Activated effector memory CD4-positive, alpha-beta T cell treated with anti-CD3 and anti-CD28 coated beads, Interleukin-2, amount 50 U/mL, for 16 hours (primary cell): Measurements from ENCODE around the gene TMTC2.

Source experiments
- DNase-seq: peaks from one replicate; pipeline ENCODE4 v3.0.0-alpha.2; 2020

Gene TMTC2

GRCh38 chr12:82896979-82897378, 210.3 kb downstream of the TMTC2 start:
- DNase-seq: no peak

- no peak for DNase-seq
Observed at GRCh38 chr12:82898441-82898840, 211.7 kb downstream of the TMTC2 start.

- DNase-seq: no peak
Observed at GRCh38 chr12:82904219-82904790, 217.6 kb downstream of the TMTC2 start.

DNA sequence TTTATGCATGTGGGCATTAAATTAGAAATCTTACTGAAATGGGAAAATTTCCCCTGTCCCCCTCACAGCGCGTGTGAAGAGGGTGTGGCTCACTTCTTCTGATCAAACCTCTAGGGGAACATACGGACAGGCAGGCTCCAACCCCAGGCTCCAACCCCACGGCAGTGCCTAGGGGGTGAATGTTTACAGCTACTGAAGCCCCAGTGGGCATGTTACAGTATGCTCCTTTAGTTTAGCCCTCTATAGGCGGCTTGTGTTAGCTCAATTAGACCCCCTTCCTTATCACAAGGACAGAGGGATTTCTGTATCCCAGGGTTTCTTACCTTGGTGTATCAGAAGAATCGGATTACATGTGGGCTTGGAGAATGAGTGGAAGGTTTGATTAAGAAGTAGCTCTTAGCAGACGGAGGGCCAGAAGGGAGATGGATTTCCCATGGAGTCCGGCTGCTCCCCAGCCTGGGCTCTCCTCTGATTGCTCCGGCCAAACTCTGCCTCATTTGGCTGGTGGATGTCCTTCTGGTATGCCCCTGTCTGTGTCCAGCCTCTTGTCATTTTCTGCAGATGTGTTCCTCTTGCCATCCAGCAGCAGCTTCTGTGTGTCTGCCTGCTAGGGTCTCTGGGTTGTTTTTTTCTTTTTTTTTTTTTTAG, 223.7 kb downstream of the TMTC2 start:
- DNase-seq: no peak

DNA sequence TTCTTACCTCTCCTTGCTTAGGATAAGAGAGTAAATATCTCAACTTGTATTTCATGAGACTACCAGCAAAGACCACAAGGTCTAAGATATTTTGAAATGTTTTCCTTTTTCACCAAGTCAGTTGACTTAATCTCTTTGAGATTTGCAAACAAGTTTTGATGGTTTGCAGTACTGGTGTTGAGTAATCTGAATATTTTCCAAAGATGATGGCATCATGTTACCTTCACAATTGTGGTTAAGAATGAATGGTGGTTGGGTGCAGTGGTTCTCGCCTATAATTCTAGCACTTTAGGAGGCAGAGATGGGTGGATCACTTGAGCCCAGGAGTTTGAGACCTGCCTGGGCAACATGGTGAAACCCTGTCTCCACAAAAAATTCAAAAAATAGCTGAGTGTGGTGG, 225.7 kb downstream of the TMTC2 start:
- DNase-seq: no peak

DNA sequence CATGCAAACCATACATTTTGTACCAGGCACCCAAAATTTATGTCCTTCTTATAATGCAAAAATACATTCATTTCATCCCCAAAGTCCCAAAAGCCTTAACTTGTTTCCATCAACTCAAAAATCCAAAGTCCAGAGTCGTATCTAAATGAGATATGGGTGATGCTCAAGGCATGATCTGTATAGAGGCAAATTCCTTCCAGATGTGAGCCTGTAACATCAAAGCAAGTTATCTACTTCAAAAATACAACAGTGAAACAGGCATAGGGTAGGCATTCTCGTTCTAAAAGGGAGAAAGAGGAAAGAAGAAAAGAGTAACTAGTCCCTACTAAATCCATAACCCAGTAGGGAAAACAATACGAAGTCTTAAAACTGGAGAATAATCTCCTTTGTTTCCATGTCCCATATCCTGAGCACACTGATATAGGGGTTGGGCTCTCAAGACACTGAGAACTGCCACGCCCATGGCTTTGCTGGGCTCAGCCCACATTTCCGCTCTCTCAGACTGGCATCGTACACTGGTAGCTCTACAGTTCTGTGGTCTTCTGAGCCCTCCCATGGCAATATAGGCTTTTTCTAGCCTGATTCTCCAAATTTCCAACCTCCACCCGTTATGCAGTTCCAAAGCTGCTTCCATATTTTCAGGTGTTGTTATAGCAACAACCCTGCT, 232.8 kb downstream of the TMTC2 start:
- DNase-seq: no peak

DNA sequence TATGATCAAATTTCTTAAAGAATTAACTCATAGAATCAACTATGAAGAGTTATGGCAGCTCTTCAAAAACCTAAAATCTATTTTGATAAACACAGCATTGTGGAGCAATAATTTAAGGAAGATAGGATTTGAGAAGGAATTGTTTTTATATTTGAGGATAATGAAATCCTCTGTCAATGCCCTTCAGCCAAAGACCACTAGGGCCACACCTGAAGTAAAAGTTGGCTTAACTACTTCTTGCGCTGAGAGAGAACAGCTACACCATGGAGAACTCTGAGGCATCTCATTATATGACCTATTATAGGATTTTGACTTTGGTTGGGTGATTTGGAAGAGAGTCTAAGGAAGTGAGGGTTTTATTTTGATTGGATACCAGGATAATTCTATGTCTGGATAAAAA, 237.2 kb downstream of the TMTC2 start:
- DNase-seq: no peak

GRCh38 chr12:82926630-82927029, 239.9 kb downstream of the TMTC2 start:
- no peak for DNase-seq

- no peak for DNase-seq
Observed at GRCh38 chr12:82930301-82930700, 243.6 kb downstream of the TMTC2 start.

GRCh38 chr12:82931349-82932116, 244.8 kb downstream of the TMTC2 start:
- DNase-seq: no peak

DNA sequence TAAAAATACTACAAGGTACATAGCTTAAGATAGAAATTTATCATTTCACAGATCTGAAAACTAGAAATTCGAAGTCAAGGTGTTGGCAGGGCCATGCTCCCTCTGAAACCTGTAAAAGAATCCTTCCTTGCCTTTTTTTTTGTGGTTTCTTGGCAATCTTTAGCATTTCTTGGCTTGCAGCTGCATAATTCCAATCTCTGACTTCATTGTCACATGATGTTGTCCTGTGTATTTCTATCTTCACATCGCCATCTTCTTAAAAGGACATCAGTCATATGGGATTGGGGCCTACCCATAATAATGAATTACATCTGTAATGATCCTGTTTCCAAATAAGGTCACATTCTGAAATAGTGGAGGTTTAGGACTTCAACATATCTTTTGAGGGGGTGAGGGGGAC, 250.4 kb downstream of the TMTC2 start:
- no peak for DNase-seq

GRCh38 chr12:82942521-82942920, 255.8 kb downstream of the TMTC2 start:
- DNase-seq: no peak

- no peak for DNase-seq
Observed at GRCh38 chr12:82942991-82943401, 256.3 kb downstream of the TMTC2 start.

DNA sequence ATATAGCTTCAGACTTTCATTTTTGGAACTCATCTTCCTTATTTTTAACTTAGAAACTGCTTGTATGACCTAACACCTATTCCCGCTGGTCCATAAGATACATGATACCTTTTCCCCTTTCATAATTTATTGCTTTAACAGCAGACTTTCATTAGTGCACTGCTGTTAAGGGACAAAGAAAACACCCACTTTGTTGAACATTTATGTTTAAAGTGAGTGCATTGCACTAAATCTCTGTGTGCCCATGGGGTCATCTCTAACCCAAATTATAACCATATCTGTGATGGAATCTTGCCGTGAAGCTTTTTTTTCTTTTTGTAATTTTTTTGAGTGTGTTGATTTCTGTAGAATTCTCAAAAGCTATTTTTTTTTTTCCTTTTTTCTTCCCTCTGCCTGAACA, 261.8 kb downstream of the TMTC2 start:
- no peak for DNase-seq

DNA sequence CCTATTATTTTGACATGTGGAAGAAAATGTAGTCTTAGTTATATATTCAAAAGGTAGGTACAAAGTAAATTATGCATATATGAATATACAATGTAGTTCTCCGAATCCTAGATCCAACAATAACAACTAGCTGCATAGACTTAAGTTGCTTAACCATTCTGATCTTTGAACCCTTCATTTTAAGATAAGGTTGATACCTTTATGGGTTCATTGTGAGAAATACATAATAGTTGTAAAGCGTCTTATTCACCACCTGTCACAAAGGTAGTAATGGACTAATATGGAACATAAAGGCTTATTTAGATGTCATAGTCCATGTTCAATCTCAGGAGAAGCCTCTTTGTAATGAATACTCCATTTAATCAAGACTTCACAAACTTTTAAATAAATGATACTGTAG, 263.6 kb downstream of the TMTC2 start:
- DNase-seq: no peak

DNA sequence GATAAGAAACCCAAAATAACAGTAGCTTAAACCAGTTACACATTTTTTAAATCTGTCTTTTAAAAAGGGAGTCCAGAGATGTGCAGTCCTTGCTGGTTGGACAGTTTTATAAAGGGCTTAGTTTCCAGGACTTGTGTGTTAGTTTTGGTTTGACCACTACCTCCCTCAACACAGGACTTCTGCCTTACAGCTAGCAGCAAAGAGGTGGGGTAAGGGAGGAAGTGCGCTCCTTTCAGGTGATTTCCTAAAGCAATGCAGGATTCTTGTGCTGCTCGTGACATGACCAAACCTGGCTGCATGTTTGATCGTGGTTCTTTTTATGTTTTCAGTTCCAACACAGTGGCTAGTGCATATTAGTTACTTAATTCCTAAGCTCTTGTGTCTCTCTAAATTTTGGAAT, 266.2 kb downstream of the TMTC2 start:
- DNase-seq: no peak

DNA sequence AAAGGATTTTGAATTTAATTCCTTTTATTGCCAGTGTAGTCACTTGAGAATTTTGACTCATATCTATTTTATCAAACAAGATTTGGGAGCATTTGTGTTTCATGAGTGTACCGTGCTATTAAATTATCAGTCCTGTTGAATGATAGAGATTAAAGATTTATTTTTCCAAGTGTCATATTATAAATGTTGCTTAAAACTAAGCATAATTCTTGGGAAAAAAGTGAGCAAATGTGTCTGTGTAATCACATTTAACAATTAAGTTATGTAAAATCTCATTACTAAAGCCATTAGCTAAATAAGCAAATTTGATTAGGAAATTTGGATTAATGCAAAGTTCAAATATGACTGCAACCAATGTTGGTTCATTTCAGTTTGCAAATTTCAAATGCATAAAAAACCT, 266.7 kb downstream of the TMTC2 start:
- DNase-seq: no peak

DNA sequence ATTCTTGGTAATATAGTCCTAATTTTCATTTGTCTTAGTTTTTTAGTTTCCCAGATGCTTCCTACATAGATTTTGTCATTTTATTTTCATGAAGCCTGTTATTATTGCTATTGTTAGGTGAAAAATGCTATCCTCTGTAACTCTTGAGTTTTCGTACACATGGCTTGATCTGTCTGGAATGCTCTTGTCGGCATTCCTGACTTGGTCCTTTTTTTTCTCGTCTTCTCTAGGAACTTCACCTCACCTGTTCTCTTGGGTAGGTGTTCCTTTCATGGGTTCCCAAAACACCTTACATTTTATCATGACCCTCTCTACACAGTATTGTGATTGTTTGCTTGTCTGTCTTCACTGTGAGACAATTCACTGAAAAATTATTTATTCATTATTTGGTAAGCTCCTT, 267.4 kb downstream of the TMTC2 start:
- DNase-seq: no peak

- DNase-seq: no peak
Observed at GRCh38 chr12:82954572-82954971, 267.9 kb downstream of the TMTC2 start.

GRCh38 chr12:82955043-82955442, 268.3 kb downstream of the TMTC2 start:
- no peak for DNase-seq

DNA sequence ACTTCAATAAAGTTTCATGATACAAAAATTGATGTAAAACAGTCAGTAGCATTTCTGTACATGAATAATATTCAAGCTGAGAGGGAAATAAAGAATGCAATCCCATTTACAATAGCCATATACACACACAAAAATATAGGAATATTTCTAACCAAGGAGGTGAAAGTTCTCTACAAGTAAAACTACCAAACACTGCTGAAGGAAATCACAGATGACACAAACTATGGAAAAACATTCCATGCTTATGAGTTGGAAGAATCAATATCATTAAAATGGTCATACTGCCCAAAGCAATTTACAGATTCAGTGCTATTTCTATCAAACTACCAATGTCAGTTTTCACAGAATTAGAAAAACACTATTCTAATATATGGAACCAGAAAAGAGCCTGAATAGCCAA, 272.3 kb downstream of the TMTC2 start:
- DNase-seq: no peak

DNA sequence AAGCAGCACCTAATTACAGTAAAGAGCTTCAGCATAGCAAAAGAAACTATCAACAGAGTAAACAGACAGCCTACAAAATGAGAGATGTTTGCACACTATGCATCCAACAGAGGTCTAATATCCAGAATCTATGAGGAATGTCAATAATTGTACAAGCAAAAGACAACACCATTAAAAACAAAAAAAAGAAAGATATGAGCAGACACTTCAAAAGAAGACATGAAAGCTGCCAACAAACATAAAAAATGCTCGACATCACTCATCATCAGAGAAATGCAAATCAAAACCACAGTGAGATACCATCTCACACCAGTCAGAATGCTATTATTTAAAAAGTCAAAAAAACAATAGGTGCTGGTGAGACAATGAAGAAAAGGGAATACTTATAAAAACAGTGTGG, 273.1 kb downstream of the TMTC2 start:
- no peak for DNase-seq

DNA sequence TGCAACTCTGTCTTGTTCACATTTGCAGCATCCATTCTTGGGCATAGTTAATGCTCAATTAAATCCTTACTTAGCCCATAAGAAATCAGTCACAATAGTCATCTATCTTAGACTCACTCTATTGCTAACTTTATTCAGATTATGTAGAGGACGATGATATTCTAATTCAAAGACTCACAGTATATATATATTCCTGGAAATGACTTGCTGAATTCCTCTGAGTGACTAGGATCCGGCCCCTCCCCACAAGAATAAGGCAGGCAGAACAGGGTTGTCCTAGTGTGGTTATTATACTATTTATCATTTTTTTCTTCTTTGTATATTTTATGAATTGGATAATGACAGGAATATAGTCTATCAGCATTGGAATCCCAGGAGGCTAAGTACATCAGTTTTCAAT, 275.1 kb downstream of the TMTC2 start:
- no peak for DNase-seq

- no peak for DNase-seq
Observed at GRCh38 chr12:82963956-82964355, 277.2 kb downstream of the TMTC2 start.
